Ishikawa (cell line): ENCODE data around the gene FKBP6.

ENCODE experiments used
- CEBPB ChIP-seq: IDR thresholded peaks from 2 replicates; pipeline ENCODE4 v1.6.1; 2012
- CREB1 ChIP-seq: IDR thresholded peaks from 2 replicates; pipeline ENCODE4 v1.6.1; 2012; ENCODE audit warnings: low read depth
- EP300 ChIP-seq: IDR thresholded peaks from 2 replicates; pipeline ENCODE4 v1.6.1; 2012; ENCODE audit warnings: borderline replicate concordance
- MAX ChIP-seq: IDR thresholded peaks from 2 replicates; pipeline ENCODE4 v1.6.1; 2012
- NFIC ChIP-seq: IDR thresholded peaks from 2 replicates; pipeline ENCODE4 v1.6.1; 2012
- RAD21 ChIP-seq: IDR thresholded peaks from 2 replicates; pipeline ENCODE4 v1.6.1; 2012; ENCODE audit warnings: low read depth
- TCF12 ChIP-seq: IDR thresholded peaks from 2 replicates; pipeline ENCODE4 v1.6.1; 2012; ENCODE audit warnings: low read depth
- TEAD4 ChIP-seq: IDR thresholded peaks from 2 replicates; pipeline ENCODE4 v1.6.1; 2012

- TF ChIP-seq RAD21 (no peak), CEBPB (no peak), CREB1 (no peak), TCF12 (no peak), EP300 (no peak), MAX (no peak), NFIC (no peak), TEAD4 (no peak)
Observed at GRCh38 chr7:73332447-73332846, 4.5 kb downstream of the FKBP6 start.
